ENCODE measurements around the gene FBXW10B. TPM values are rescaled to one million over a fixed set of nuclear protein-coding genes. Genes with fewer than 3 reads are reported as not detected.
"Not testable (repeated sequence)": the region's sequence is repeated elsewhere in the genome, so short reads cannot be mapped to it uniquely, and the experiment has no call there.

FBXW10B gene
- total and polyA plus RNA-seq, 2 experiments from 2014 or later: 0.15 TPM; not detected in 1

DNA sequence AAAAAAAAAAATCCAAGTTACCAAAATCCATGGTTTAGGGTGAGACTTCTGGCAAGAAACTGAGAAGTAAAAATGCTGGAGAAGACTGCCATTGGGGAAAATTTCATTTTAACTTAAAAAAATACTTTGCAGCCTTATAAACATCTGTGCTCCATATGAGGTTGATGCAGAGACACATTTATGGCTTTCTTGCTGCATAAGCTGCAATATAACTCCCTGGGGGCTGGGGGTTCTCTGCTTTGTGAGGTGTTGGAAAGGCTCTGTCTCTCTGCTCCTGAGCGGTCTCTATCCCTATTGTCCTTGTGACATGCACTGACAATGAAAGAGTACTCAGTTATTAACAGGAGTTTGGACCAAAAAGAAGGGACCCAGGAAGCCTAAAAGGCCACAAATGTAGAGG lies 6.4 kb downstream of the FBXW10B start:
- H4K20me1 ChIP-seq (ENCODE audit: insufficient read depth); H3K27ac ChIP-seq; H3K4me2 ChIP-seq (ENCODE audit: unreplicated experiment); H3K79me2 ChIP-seq (ENCODE audit: insufficient read depth); H3K4me3 ChIP-seq; H3K9ac ChIP-seq; H3K9me3 ChIP-seq (ENCODE audit: low read depth); H3K27me3 ChIP-seq (replicated peaks; ENCODE audit: insufficient read depth); H3K9me2 ChIP-seq (ENCODE audit: insufficient read depth); in situ Hi-C loops (cut with MboI); H3K4me1 ChIP-seq (ENCODE audit: insufficient read depth); H3F3A ChIP-seq (ENCODE audit: insufficient read depth); DNase-seq; H2AFZ ChIP-seq; H3K36me3 ChIP-seq (ENCODE audit: low read depth): not testable (repeated sequence)
- WGBS, 2 experiments (ENCODE audit: low coverage in 1 of 2, low lambda C conversion rate in 2 of 2, missing lambda C conversion rate in 2 of 2): 95% methylated on average over 1 of the region's 1 CpG

DNA sequence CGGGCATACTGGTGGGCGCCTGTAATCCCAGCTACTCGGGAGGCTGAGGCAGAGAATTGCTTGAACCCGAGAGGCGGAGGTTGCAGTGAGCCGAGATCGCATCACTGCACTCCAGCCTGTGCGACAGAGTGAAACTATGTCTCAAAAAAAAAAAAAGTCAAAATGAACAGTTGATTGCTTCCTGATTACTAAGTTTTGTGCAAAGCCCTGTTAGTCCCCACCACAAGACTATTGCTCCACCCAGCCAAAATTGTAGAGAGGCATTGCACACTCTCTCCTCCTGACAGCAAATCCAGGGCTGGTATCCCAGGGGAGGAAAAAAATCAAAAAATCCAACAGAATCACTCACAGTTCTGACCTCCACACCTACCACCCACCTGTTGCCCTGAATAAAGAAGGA lies 26.5 kb downstream of the FBXW10B start:
- H3K9me2 ChIP-seq (ENCODE audit: insufficient read depth); in situ Hi-C loops (cut with MboI); H3F3A ChIP-seq (ENCODE audit: insufficient read depth); H3K27me3 ChIP-seq (replicated peaks; ENCODE audit: insufficient read depth); H3K9ac ChIP-seq; H4K20me1 ChIP-seq (ENCODE audit: insufficient read depth); H3K27ac ChIP-seq; H3K9me3 ChIP-seq (ENCODE audit: low read depth); H3K4me2 ChIP-seq (ENCODE audit: unreplicated experiment); H3K4me1 ChIP-seq (ENCODE audit: insufficient read depth); H3K4me3 ChIP-seq; H3K79me2 ChIP-seq (ENCODE audit: insufficient read depth); DNase-seq; H3K36me3 ChIP-seq (ENCODE audit: low read depth); H2AFZ ChIP-seq: not testable (repeated sequence)
- WGBS, 2 experiments (ENCODE audit: low coverage in 1 of 2, low lambda C conversion rate in 2 of 2, missing lambda C conversion rate in 2 of 2): 83 to 84% methylated on average over 4 to 8 of the region's 8 CpGs

DNA sequence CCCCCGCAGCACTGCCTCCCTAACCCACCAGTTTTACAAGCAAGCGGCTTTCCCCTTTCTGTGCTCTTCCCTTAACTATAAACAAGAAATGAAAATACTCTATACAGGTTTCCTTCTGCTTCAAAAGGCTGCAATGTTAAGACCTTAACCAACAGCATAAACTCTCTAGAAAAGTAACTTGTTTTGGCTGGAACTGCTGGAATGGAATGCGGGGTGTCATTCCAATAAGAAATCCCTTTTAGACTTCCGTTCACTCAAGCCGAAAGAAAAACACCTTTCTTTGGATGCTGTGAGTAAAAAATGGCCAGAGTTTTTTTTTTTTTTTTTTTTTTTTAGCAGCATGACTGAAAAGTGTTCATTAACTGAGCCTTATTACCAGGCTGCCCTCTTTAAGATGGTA lies 27.5 kb downstream of the FBXW10B start:
- 64% methylated on average over 5 of the region's 5 CpGs for WGBS, 2 experiments (ENCODE audit: low coverage in 1 of 2, low lambda C conversion rate in 2 of 2, missing lambda C conversion rate in 2 of 2)
- H3K27me3 ChIP-seq (replicated peaks; ENCODE audit: insufficient read depth); H3K36me3 ChIP-seq (ENCODE audit: low read depth); H3K9me2 ChIP-seq (ENCODE audit: insufficient read depth); H3K4me3 ChIP-seq; H4K20me1 ChIP-seq (ENCODE audit: insufficient read depth); H3K4me1 ChIP-seq (ENCODE audit: insufficient read depth); H3K27ac ChIP-seq; H3F3A ChIP-seq (ENCODE audit: insufficient read depth); H3K4me2 ChIP-seq (ENCODE audit: unreplicated experiment); in situ Hi-C loops (cut with MboI); DNase-seq; H3K9me3 ChIP-seq (ENCODE audit: low read depth); H3K79me2 ChIP-seq (ENCODE audit: insufficient read depth); H3K9ac ChIP-seq; H2AFZ ChIP-seq: not testable (repeated sequence)

DNA sequence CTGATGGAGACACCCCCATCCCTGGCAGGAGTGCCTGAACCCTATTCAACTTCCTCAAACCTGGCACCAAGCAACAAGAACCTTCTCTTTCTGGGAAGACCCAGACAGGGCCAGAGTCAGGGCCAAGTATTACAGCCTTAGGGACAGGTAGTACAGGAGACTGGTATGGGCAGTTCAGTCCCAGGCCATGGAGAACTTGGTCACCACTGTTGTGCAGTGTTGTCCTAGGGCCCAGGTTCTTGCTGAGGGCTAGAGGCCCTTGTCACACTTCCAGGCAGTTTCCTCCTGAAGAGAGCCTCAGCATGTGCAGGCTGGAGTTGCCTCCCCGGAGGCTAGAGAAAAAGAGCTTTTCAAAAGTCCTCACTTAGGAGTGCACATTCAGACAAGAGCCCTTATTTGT lies 28.7 kb downstream of the FBXW10B start:
- H3K27me3 ChIP-seq (replicated peaks; ENCODE audit: insufficient read depth); H3K36me3 ChIP-seq (ENCODE audit: low read depth); H3K4me3 ChIP-seq; H4K20me1 ChIP-seq (ENCODE audit: insufficient read depth); H3K4me2 ChIP-seq (ENCODE audit: unreplicated experiment); H3K9me3 ChIP-seq (ENCODE audit: low read depth); DNase-seq; H3F3A ChIP-seq (ENCODE audit: insufficient read depth); H3K79me2 ChIP-seq (ENCODE audit: insufficient read depth); H3K27ac ChIP-seq; in situ Hi-C loops (cut with MboI); H3K9ac ChIP-seq; H2AFZ ChIP-seq; H3K4me1 ChIP-seq (ENCODE audit: insufficient read depth); H3K9me2 ChIP-seq (ENCODE audit: insufficient read depth): not testable (repeated sequence)
- 100% methylated on average over 1 of the region's 1 CpG for WGBS, 2 experiments (ENCODE audit: low coverage in 1 of 2, low lambda C conversion rate in 2 of 2, missing lambda C conversion rate in 2 of 2)

DNA sequence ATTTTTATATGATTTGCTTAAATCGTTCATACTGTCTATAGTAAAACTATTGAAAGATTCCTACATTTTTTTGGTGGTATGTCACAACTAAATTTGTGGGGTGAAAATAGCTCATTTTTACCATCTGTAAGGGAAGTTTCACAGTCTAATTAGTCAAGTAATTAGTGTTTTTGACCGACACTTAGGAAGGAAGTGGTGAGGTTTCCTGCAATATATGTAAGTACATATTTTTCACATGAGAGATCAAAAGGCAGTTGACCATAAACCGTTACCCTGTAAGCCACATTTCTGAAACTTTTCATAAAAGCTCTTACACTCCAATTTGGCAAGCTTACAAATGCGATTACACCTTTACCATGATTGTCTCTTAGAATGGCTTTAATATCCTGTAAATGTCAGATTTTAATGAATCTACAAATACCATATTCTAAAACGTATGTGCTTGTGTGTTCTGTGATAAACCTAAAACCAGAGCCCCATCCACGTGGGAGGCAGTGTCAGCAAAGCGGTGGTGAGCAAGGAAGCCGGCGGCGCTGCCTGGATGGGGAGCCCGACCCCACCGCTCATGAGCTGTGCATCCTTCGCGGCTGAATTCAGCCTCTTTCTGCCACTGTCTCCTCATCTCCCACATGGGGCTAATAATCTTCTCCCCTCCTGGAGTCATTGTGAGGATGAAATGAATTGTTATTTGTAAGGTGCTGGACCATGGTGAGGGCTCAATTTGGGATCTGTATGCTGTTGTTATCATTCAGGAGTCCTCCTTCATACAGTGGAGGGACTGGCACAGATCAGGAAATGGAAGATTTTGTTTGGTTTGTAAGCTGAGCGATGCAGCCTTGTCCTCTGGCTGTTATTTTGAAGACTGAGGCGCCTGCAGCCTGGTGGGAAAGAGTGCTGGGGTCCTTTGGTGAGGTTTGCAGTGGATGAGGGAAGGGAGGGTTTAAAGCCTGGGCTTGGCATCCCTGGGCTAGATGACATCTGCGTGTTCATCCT lies 29.7 kb downstream of the FBXW10B start:
- H3K4me3 ChIP-seq; H3K9me3 ChIP-seq (ENCODE audit: low read depth); H3K27me3 ChIP-seq (replicated peaks; ENCODE audit: insufficient read depth); H3K4me2 ChIP-seq (ENCODE audit: unreplicated experiment); H3K9ac ChIP-seq; in situ Hi-C loops (cut with MboI); H3K36me3 ChIP-seq (ENCODE audit: low read depth); H3K4me1 ChIP-seq (ENCODE audit: insufficient read depth); H4K20me1 ChIP-seq (ENCODE audit: insufficient read depth); H3K79me2 ChIP-seq (ENCODE audit: insufficient read depth); H3K27ac ChIP-seq; H3K9me2 ChIP-seq (ENCODE audit: insufficient read depth); H3F3A ChIP-seq (ENCODE audit: insufficient read depth); DNase-seq; H2AFZ ChIP-seq: not testable (repeated sequence)
- 68 to 72% methylated on average over 14 of the region's 17 CpGs for WGBS, 2 experiments (ENCODE audit: low coverage in 1 of 2, low lambda C conversion rate in 2 of 2, missing lambda C conversion rate in 2 of 2)

DNA sequence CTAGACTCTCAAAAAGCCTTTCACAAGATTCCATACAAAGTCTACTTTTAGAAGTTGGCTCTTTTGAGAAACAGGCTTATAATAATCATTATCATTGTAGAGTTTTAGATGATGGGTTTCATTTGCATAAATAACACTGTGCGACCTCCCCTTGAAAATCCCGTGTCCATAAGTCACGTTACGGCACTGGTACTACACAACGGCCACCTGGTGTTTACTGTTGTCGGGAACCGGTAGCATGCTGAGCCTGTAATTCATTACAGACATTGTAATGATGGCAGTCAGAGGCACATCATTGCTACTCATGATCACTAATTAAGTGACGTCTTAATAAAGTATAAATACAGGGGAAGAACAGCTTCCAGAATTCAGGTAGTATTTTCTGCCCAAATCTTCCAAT lies 31.5 kb downstream of the FBXW10B start:
- H4K20me1 ChIP-seq (ENCODE audit: insufficient read depth); H3F3A ChIP-seq (ENCODE audit: insufficient read depth); H3K27ac ChIP-seq; H3K9ac ChIP-seq; H3K4me2 ChIP-seq (ENCODE audit: unreplicated experiment); DNase-seq; H3K27me3 ChIP-seq (replicated peaks; ENCODE audit: insufficient read depth); in situ Hi-C loops (cut with MboI); H3K4me3 ChIP-seq; H3K36me3 ChIP-seq (ENCODE audit: low read depth); H3K4me1 ChIP-seq (ENCODE audit: insufficient read depth); H3K79me2 ChIP-seq (ENCODE audit: insufficient read depth); H3K9me3 ChIP-seq (ENCODE audit: low read depth); H3K9me2 ChIP-seq (ENCODE audit: insufficient read depth); H2AFZ ChIP-seq: not testable (repeated sequence)
- WGBS, 2 experiments (ENCODE audit: low coverage in 1 of 2, low lambda C conversion rate in 2 of 2, missing lambda C conversion rate in 2 of 2): 86 to 91% methylated on average over 8 of the region's 8 CpGs

DNA sequence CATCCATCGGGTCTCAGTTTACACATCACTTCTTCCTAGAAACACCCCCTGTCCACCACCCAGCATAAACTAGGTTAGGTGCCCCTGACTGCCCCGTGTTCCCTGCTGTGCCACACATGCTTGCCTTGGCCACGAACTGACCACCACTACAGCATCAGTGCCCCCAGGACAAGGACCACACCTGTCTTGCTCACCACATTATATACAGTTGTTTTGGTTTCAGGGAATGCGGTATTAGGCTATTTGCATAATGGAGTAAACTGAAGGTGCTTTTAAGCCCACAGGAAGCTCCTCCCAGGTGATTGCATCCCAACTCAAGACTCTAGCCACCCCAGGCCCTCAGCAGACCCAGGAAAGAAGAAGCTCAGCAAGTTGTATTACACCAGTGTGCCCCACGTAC lies 36.2 kb downstream of the FBXW10B start:
- H3K9me2 ChIP-seq (ENCODE audit: insufficient read depth); H3K4me1 ChIP-seq (ENCODE audit: insufficient read depth); H3F3A ChIP-seq (ENCODE audit: insufficient read depth); H3K9ac ChIP-seq; in situ Hi-C loops (cut with MboI); H3K27ac ChIP-seq; H4K20me1 ChIP-seq (ENCODE audit: insufficient read depth); H3K79me2 ChIP-seq (ENCODE audit: insufficient read depth); DNase-seq; H3K36me3 ChIP-seq (ENCODE audit: low read depth); H3K4me2 ChIP-seq (ENCODE audit: unreplicated experiment); H2AFZ ChIP-seq; H3K4me3 ChIP-seq; H3K9me3 ChIP-seq (ENCODE audit: low read depth); H3K27me3 ChIP-seq (replicated peaks; ENCODE audit: insufficient read depth): not testable (repeated sequence)
- WGBS, 2 experiments (ENCODE audit: low coverage in 1 of 2, low lambda C conversion rate in 2 of 2, missing lambda C conversion rate in 2 of 2): 50 to 58% methylated on average over 3 to 4 of the region's 5 CpGs
